Measurements from ENCODE around the gene LDHA. TPM values are rescaled to one million over a fixed set of nuclear protein-coding genes. Genes with fewer than 3 reads are reported as not detected.

The LDHA gene
- total RNA-seq, 1 donor from 2014 or later = 422 TPM

DNA sequence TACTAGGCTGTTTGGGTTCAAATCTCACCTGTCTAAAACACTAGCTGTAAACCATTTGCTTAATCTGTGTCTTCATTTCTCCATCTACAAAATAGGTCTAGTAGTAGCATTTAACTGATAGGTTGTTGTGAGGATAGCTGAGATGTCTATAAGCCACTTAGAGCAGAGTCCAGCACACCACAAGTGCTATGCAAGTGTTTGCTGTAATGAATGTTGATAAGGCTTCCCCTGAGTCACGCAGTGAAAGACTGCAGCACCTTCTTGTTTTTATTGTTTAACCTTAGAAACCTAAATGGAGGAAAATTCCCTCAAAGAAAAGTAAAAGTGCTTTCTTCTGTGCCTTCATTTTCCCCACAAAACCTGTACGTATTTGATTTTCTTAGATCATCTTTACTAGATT is 23.1 kb upstream of the LDHA start:
- no peaks in the 10 kb centered on the region for H3K9me3 ChIP-seq
- no peaks in the 10 kb centered on the region for H3K27me3 ChIP-seq
- no peaks in the 10 kb centered on the region for H3K4me1 ChIP-seq
- H3K4me3 ChIP-seq = no peak overlapping the region
- no peak for DNase-seq (ENCODE audit: low spot score in 2 of 2)
- intact Hi-C loops (cut with DNase I) = no loop called here
- H3K36me3 ChIP-seq = peaks cover 1 to 12% of the 10 kb centered on the region in 2 donors
- H3K27ac ChIP-seq = no peak overlapping the region
- TF ChIP-seq, protein P1, sequence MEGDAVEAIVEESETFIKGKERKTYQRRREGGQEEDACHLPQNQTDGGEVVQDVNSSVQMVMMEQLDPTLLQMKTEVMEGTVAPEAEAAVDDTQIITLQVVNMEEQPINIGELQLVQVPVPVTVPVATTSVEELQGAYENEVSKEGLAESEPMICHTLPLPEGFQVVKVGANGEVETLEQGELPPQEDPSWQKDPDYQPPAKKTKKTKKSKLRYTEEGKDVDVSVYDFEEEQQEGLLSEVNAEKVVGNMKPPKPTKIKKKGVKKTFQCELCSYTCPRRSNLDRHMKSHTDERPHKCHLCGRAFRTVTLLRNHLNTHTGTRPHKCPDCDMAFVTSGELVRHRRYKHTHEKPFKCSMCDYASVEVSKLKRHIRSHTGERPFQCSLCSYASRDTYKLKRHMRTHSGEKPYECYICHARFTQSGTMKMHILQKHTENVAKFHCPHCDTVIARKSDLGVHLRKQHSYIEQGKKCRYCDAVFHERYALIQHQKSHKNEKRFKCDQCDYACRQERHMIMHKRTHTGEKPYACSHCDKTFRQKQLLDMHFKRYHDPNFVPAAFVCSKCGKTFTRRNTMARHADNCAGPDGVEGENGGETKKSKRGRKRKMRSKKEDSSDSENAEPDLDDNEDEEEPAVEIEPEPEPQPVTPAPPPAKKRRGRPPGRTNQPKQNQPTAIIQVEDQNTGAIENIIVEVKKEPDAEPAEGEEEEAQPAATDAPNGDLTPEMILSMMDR (IDR thresholded peaks at IDR 0.05) = no peak

DNA sequence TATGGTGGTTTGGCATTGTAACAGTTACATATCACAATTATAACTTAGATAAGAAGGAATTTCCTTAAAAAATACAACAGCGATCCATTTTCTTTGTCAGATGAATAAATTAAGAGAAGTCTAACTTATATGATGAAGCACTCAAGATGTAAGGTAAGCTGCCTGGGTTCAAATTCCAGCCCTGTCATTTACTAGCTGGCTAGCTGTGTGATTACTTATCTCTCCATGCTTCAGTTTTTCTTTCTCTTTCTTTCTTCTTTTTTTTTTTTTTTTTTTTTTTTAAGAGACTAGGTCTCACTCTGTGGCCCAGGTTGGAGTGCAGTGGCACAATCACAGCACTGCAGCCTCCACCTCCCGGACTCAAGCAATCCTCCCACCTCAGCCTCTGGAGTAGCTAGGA is 22.2 kb upstream of the LDHA start:
- intact Hi-C loops (cut with DNase I) = no loop called here
- H3K4me3 ChIP-seq = no peak overlapping the region
- no peak for DNase-seq (ENCODE audit: low spot score in 2 of 2)
- TF ChIP-seq, protein P1 (IDR thresholded peaks at IDR 0.05) = no peak
- no peaks in the 10 kb centered on the region for H3K9me3 ChIP-seq
- H3K4me1 ChIP-seq = no peaks in the 10 kb centered on the region
- peaks cover 0 to 4% of the 10 kb centered on the region in 2 donors for H3K36me3 ChIP-seq
- no peak overlapping the region for H3K27ac ChIP-seq
- no peaks in the 10 kb centered on the region for H3K27me3 ChIP-seq

DNA sequence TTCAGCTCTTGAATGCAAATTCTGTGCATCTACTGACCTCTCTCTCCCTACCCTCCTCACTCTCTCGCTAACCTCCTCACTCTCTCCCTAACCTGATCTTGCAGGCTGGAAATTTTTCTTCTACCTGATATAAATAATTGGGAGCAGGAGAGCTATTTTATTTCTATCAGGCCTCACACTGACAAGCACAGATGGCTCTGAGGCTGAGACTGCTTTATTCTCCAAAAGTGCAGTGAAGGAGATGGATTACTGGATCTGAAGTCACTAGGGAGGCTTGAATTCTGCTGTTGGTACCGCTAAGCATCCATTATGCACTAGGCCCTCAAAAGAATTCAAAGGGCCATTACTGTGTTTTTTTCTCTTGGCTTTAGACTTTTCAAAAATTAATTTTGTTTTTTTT is 19.4 kb upstream of the LDHA start:
- Histone ChIP-seq H3K4me3 (no peak overlapping the region), H3K27me3 (no peaks in the 10 kb centered on the region), H3K9me3 (no peaks in the 10 kb centered on the region), H3K36me3 (no peaks in the 10 kb centered on the region), H3K4me1 (no peaks in the 10 kb centered on the region), H3K27ac (no peak overlapping the region)
- DNase-seq (ENCODE audit: low spot score in 2 of 2) = no peak
- TF ChIP-seq, protein P1 (IDR thresholded peaks at IDR 0.05) = no peak
- intact Hi-C loops (cut with DNase I) = no loop called here

- Histone ChIP-seq H3K27ac (no peak overlapping the region), H3K27me3 (no peaks in the 10 kb centered on the region), H3K4me1 (no peaks in the 10 kb centered on the region), H3K9me3 (no peaks in the 10 kb centered on the region), H3K4me3 (no peak overlapping the region), H3K36me3 (no peaks in the 10 kb centered on the region)
- intact Hi-C loops (cut with DNase I) = no loop called here
- DNase-seq (ENCODE audit: low spot score in 2 of 2) = no peak
- TF ChIP-seq, protein P1 (IDR thresholded peaks at IDR 0.05) = no peak
Measured at GRCh38 chr11:18375941-18376340, 18.4 kb upstream of the LDHA start.

GRCh38 chr11:18379201-18379600 is 15.2 kb upstream of the LDHA start:
- intact Hi-C loops (cut with DNase I) = no loop called here
- H3K36me3 ChIP-seq = no peaks in the 10 kb centered on the region
- no peak for DNase-seq (ENCODE audit: low spot score in 2 of 2)
- H3K4me1 ChIP-seq = peaks cover 8 to 13% of the 10 kb centered on the region in 2 donors
- H3K27ac ChIP-seq = no peak overlapping the region
- TF ChIP-seq, protein P1 (IDR thresholded peaks at IDR 0.05) = no peak
- no peaks in the 10 kb centered on the region for H3K27me3 ChIP-seq
- H3K4me3 ChIP-seq = no peak overlapping the region
- no peaks in the 10 kb centered on the region for H3K9me3 ChIP-seq
